ENCODE data around the gene NUAK2.

Gene NUAK2

GRCh38 chr1:205324781-205325180, 3.2 kb upstream of the NUAK2 start:
- DNase-seq (ENCODE audit: low read depth): no peak

DNA sequence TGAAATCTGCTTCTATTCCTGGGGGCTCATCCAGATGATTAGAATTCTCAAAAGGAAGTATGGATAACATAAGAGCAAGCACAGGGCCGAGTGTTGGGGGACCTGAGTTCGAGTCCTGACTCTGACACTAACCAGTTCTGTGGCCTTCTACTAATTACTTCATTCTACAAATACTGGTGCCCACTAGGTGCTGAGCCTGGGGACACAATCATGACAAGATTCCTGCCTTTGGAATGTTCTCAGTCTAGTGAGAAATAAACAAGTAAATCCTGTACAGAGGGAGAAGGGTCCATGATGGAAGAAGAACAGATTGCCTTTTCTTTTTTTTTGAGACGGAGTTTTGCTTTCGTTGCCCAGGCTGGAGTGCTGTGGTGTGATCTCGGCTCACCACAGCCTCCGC, 2.2 kb upstream of the NUAK2 start:
- H3K4me3 ChIP-seq (ENCODE audit: low read depth, low read length): no peak overlapping the region
- DNase-seq (ENCODE audit: low read depth): no peak

More at GRCh38 chr1:205324781-205325180, 3.2 kb upstream of the NUAK2 start:
- no peak overlapping the region for H3K4me3 ChIP-seq (ENCODE audit: low read depth, low read length)

DNA sequence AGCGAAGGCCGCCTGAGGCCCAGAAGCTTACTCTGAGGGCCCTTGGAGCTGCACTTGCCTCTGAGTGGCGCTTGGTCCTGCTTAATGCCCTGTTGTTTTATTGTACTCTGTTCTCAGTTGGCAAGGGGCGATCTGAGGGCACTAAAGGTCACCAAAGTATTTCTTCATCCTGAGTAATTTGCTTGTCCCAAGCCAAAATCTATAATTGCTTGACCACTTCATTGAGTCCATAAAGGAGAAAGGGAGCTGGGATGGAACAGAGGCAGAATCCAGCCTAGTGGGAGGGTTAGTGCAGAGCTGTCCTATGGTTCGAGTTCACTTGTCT, 376 bp upstream of the NUAK2 start:
- DNase-seq (ENCODE audit: low read depth): no peak
- H3K4me3 ChIP-seq (ENCODE audit: low read depth, low read length): peak overlapping the region; percentile 87

DNA sequence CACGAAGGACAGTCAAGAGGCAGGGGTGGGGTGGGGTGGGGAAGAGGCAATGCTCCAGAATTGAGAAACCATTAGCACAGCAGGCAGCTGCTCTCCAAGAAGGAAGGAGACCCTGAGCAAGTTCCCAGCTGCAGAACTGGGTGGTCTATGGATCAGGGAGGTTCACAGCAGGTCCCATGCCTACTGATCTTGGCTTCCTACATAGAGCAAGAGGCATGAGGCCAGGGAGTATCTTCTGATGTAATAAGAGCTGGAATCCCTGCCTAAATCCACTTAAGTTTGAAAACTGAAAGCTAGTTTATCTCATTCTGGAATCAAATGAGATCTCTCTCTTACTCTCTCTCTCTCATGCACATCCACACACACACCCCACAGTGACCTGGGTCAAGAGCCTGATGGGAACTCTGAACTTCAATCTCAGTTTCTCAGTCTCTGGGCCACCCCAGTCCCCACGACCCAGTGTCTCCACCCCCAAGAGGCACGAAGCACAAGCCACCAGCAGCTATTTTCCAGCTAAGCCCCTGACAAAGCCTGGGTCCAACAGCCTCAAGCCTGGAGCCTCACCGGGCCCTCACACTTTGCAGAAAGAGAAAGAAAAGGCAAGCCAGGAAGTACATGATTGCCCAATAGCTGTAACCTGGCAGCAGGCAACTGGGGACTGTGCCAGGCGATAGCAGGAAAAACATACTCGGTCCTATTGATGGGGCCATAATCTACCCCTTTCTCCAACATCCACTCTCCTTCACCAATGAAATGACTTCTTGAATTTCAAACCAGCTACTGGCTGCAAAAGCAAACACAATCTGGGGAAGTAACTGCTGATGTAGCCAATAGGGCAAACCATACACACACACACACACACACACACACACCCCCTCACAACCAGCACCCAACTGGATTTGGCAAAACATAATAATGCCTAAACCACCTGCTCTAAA, 2.2 kb downstream of the NUAK2 start:
- DNase-seq (ENCODE audit: low read depth): peak; percentile 75
- peak overlapping the region; percentile 18 for H3K4me3 ChIP-seq (ENCODE audit: low read depth, low read length)

DNA sequence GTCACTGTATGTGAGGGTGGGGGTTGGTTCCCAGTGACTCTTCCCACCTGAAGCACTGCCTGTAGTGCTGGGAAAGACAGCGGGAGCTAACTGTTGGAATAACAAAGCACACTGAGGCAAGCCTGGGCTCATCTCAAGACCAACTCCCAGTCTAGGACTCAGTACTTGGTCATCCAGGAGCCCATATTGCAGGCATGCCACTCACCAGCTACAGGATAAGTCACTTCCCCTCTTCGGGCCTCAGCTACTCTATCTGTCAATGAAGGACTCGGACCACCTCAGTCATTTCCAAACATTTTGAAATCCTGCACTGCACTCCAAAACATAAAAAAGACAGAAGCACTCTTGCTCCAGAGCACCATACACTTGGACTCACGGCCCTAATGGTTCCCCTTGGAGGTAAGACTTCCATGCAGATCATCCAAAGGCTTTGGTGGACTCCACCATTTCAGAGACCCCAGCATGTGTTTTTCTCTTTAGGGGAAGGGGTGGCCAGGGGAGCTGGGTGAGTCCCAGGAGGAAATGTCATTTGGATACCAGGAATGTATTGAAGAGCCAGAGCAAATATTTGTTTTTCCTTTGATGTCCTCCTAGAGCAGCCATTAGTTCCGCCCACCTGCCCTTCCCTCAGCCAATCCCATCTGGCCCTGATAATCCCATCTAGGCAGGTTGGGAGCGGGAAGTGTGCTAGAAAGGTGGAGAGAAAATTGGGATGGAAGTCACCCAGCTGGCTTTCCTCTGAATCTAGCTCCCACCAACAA, 3.1 kb downstream of the NUAK2 start:
- no peak for DNase-seq (ENCODE audit: low read depth)
- no peak overlapping the region for H3K4me3 ChIP-seq (ENCODE audit: low read depth, low read length)

GRCh38 chr1:205317311-205317917, 4.1 kb downstream of the NUAK2 start:
- DNase-seq (ENCODE audit: low read depth): no peak
- H3K4me3 ChIP-seq (ENCODE audit: low read depth, low read length): no peak overlapping the region

DNA sequence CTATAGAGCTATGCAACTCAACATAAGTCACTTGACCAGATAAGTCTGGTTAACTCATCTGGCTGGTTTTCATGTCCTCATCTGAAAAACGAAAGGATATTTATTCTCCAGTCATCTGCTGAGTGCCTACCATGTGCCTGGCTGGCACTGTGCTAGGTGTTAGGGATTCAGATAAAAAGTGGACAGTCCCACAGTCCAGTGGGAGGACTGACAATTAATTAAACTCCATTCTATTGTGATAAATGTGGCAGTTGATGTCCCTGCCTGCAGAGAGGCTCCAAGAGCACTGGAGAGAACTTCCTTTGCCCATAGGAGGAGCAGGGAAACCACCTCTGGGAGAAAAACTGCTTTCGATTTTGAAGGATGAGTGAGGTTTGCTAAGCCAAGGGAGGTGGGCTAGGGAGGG, 5.4 kb downstream of the NUAK2 start:
- H3K4me3 ChIP-seq (ENCODE audit: low read depth, low read length): no peak overlapping the region
- no peak for DNase-seq (ENCODE audit: low read depth)

GRCh38 chr1:205315008-205315618, 6.4 kb downstream of the NUAK2 start:
- H3K4me3 ChIP-seq (ENCODE audit: low read depth, low read length): no peak overlapping the region
- no peak for DNase-seq (ENCODE audit: low read depth)

- DNase-seq (ENCODE audit: low read depth): no peak
- peak overlapping the region; percentile 7 for H3K4me3 ChIP-seq (ENCODE audit: low read depth, low read length)
Measured at GRCh38 chr1:205313563-205314308, 7.8 kb downstream of the NUAK2 start.

DNA sequence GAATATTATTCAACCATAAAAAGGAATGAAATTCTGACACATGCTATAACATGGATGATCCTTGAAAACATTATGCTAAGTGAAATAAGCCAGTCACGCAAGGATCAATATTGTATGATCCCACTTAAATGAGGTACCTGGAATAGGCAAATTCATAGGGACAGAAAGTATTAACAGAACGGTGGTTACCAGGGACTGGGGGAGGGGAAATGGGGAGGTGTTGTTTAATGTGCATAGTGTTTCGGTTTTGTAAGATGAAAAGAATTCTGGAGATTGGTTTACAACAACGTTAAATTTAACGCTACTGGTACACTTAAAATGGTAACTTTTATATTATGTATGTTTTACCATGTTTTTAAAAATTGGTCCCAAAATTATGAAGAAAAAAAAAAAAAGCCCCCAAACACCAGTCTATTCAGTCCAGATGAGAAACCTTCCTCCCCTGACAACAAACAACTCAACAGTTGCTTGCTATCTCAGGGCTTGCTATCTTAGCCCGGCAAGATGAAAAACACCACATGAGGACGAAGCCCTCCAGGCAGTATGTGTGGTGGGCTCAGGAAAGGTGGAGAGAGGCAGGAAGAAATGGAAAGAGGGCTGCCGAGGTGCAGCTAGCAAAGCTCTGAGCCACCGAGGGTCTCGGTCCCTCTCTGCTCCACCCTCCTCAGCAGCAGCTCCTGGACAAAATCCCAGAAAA, 8.5 kb downstream of the NUAK2 start:
- H3K4me3 ChIP-seq (ENCODE audit: low read depth, low read length): peak overlapping the region; percentile 7

DNA sequence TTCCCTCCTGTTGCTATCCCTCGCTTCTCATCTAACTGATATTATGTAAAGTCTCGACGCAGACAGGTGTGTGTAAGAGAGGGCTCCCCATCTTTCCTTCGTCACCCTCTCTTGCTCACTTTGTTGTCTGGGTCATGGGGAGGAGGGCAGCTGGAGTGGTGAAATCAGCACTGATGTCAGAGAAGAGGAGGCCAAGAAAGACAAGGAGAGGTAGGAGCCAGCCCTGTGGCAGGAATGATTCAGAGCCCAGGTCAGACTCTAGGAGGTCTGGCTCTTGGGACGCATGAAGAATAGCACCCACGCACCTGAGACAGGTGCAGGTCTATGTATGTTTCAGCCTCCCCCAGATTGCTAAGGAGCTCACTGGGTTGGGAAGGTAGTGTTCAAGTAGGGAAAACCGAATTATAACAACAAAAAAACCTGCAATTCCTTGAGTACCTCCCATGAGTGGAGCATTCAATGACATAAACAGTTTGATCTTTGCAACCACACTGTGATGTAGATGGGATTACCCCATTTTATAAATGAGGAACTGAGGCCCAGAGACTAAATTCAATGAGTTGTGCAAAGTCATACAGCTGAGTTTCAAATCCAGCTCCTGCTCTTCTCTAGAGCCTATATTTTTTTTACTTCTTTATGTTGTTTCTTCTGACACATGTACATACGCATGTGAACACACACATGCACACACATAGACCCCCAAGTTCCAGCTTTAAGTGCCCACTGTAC, 10.4 kb downstream of the NUAK2 start:
- H3K4me3 ChIP-seq (ENCODE audit: low read depth, low read length): no peak overlapping the region
- DNase-seq (ENCODE audit: low read depth): no peak

More for the DNA sequence above, 8.5 kb downstream of the NUAK2 start:
- no peak for DNase-seq (ENCODE audit: low read depth)

DNA sequence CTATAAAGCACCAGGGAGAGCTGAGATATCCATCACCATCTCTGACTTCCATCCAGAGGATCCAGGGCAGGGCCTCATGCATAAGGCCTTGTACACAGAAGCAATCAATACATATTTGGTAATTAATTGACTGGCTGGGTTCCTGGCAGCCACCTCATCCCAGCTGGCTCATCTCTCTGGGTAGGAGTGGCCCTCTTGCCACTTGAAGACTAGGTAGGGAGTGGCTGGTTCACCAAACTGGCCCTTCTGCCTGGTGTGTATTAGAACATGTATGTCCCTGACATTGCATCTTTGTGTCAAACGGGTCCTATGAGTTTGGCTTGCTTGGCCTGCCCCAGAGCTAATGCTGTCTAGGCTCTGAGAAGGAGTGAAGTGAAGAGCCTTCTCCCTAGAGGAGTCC, 11.8 kb downstream of the NUAK2 start:
- no peak for DNase-seq (ENCODE audit: low read depth)
- H3K4me3 ChIP-seq (ENCODE audit: low read depth, low read length): no peak overlapping the region

- H3K4me3 ChIP-seq (ENCODE audit: low read depth, low read length): no peak overlapping the region
- no peak for DNase-seq (ENCODE audit: low read depth)
Measured at GRCh38 chr1:205306929-205307566, 14.5 kb downstream of the NUAK2 start.

GRCh38 chr1:205304695-205305070, 16.9 kb downstream of the NUAK2 start:
- H3K4me3 ChIP-seq (ENCODE audit: low read depth, low read length): no peak overlapping the region
- no peak for DNase-seq (ENCODE audit: low read depth)

GRCh38 chr1:205304046-205304694, 17.4 kb downstream of the NUAK2 start:
- DNase-seq (ENCODE audit: low read depth): no peak

GRCh38 chr1:205303247-205303888, 18.2 kb downstream of the NUAK2 start:
- DNase-seq (ENCODE audit: low read depth): no peak
- no peak overlapping the region for H3K4me3 ChIP-seq (ENCODE audit: low read depth, low read length)

More at GRCh38 chr1:205304046-205304694, 17.4 kb downstream of the NUAK2 start:
- no peak overlapping the region for H3K4me3 ChIP-seq (ENCODE audit: low read depth, low read length)

Data from skeletal muscle cell (primary cell).